Keratinocyte (primary cell): Measurements from ENCODE around the gene PFKP. TPM values are rescaled to one million over a fixed set of nuclear protein-coding genes. Genes with fewer than 3 reads are reported as not detected.

ENCODE experiments used
- DNase-seq: peaks from one replicate; pipeline ENCODE4 v3.0.0-alpha.2; 2011; ENCODE audit warnings: low read depth, missing footprints, low spot score
- FAIRE-seq: peaks from 2 replicates; lab custom pipeline; 2011; peaks lifted over from hg19 to GRCh38; lab: Jason Lieb, UNC
- H2AFZ ChIP-seq: 2 replicates; pipeline ENCODE4 v1.6.0; 2012; ENCODE audit warnings: low read length, control low read depth, inconsistent platforms; ENCODE audit not compliant: control insufficient read depth
- H3K27ac ChIP-seq: 2 replicates; pipeline ENCODE4 v1.5.1; 2011; ENCODE audit warnings: low read length; ENCODE audit not compliant: control insufficient read depth, insufficient read depth
- H3K27me3 ChIP-seq: 3 replicates; pipeline ENCODE4 v1.6.0; 2011; ENCODE audit warnings: low read length; ENCODE audit not compliant: control insufficient read depth, insufficient read depth; ENCODE audit errors: extremely low read depth
- H3K36me3 ChIP-seq, 2 experiments: 2 replicates in 1 of 2; 3 replicates in 1 of 2; pipeline ENCODE4 v1.5.1; 2011; ENCODE audit warnings: low read length in 2 of 2, mild to moderate bottlenecking in 1 of 2; ENCODE audit not compliant: control insufficient read depth in 2 of 2, insufficient read depth in 2 of 2; ENCODE audit errors: extremely low read depth in 1 of 2
- H3K4me1 ChIP-seq: 3 replicates; pipeline ENCODE4 v1.5.1; 2011; ENCODE audit warnings: low read length; ENCODE audit not compliant: control insufficient read depth, insufficient read depth; ENCODE audit errors: extremely low read depth
- H3K4me2 ChIP-seq: 3 replicates; pipeline ENCODE4 v1.6.0; 2011; ENCODE audit warnings: low read depth, low read length; ENCODE audit not compliant: control insufficient read depth, insufficient read depth; ENCODE audit errors: extremely low read depth
- H3K4me3 ChIP-seq, 3 experiments: fragments of 200-600 bp in 1 of 3; sonication (generic) in 1 of 3; 2 replicates in 2 of 3; 3 replicates in 1 of 3; pipeline ENCODE4 v1.5.1; 2011 to 2016; ENCODE audit warnings: low read length in 3 of 3, mild to moderate bottlenecking in 3 of 3, control low read depth in 2 of 3, inconsistent platforms in 1 of 3, low read depth in 1 of 3, mixed read lengths in 1 of 3, mixed run types in 1 of 3, moderate library complexity in 1 of 3; ENCODE audit not compliant: control insufficient read depth in 2 of 3, insufficient read depth in 2 of 3; ENCODE audit errors: extremely low read depth in 1 of 3
- H3K79me2 ChIP-seq: 2 replicates; pipeline ENCODE4 v1.6.0; 2012; ENCODE audit warnings: low read length; ENCODE audit not compliant: control insufficient read depth, insufficient read depth
- H3K9ac ChIP-seq: 3 replicates; pipeline ENCODE4 v1.6.0; 2011; ENCODE audit warnings: low read length; ENCODE audit not compliant: control insufficient read depth, insufficient read depth; ENCODE audit errors: extremely low read depth
- H3K9me1 ChIP-seq: 3 replicates; pipeline ENCODE4 v1.6.0; 2011; ENCODE audit warnings: low read length; ENCODE audit not compliant: control insufficient read depth, insufficient read depth; ENCODE audit errors: extremely low read depth
- H3K9me3 ChIP-seq: 2 replicates; pipeline ENCODE4 v1.5.1; 2012; ENCODE audit warnings: low read depth, low read length; ENCODE audit not compliant: control insufficient read depth
- H4K20me1 ChIP-seq: 3 replicates; pipeline ENCODE4 v1.6.0; 2011; ENCODE audit warnings: low read length; ENCODE audit not compliant: control insufficient read depth, insufficient read depth; ENCODE audit errors: extremely low read depth
- EZH2 ChIP-seq: IDR thresholded peaks from one replicate; pipeline ENCODE4 v1.6.1; 2012; ENCODE audit warnings: inconsistent platforms, mild to moderate bottlenecking, low read length, moderate library complexity
- dilution Hi-C: fragments of 300-500 bp; cut with MboI; formaldehyde crosslinking; loops from one replicate; pipeline ENCODE4 v1.7.0; 2020; ENCODE audit warnings: low sequenced_read_pairs; ENCODE audit not compliant: extremely low pct_ligation_motif_present
- polyA plus RNA-seq, 5 experiments: library from polyadenylated mRNA; depleted of rRNA in 3 of 5; stranded (reverse) in 3 of 5; stranded (forward) in 1 of 5; unstranded in 1 of 5; fragments of >200 nt; gene quantifications; 1 replicate in 1 of 5; 2 replicates in 3 of 5; 3 replicates in 1 of 5; pipeline versions ENCODE4 v1.2.1 to v1.2.3, GENCODE V29; 2011 to 2012; ENCODE audit warnings: missing spikeins in 2 of 5, low read depth in 1 of 5, low replicate concordance in 1 of 5
- TF ChIP-seq, protein P1 (sequence below), 3 experiments: IDR thresholded peaks in 1 of 3; conservative IDR thresholded peaks in 1 of 3; optimal IDR thresholded peaks in 1 of 3; 2 replicates in 2 of 3; 3 replicates in 1 of 3; pipeline versions ENCODE3 to v1.5.1; 2011; ENCODE audit warnings: low read length in 3 of 3, mild to moderate bottlenecking in 3 of 3, moderate library complexity in 2 of 3, control low read depth in 1 of 3, inconsistent platforms in 1 of 3; ENCODE audit not compliant: insufficient read depth in 2 of 3; ENCODE audit errors: extremely low read depth in 1 of 3

The PFKP gene
- polyA plus RNA-seq, 1 donor (not counting 4 experiments of a cell fraction or from before 2014, with no cell fraction given): 117 TPM

DNA sequence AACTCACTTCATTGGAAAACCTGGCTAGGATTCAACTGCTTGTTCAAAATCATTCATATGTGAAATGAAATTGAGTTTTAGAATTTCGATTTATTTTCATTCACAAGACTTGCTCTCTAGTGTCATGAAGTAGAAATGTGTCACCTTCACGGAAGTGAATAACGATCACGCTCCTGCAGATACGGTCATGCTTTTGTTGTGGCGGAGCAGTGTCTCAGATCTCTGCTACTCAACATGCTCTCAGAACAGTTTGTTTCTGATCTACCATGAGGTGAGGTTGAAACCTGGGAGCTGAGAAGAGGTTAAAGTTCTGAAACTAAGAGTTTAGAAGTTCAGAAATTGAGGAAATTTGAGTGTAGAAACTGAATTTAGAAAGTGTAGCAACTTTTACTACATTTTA is 119.0 kb downstream of the PFKP start:
- Histone ChIP-seq H3K4me2 (no peak overlapping the region), H3K27me3 (peaks cover 3% of the 10 kb centered on the region), H3K27ac (no peak overlapping the region), H3K9me1 (no peaks in the 10 kb centered on the region), H3K9ac (no peak overlapping the region), H3K9me3 (no peaks in the 10 kb centered on the region), H3K4me1 (no peaks in the 10 kb centered on the region), H4K20me1 (no peaks in the 10 kb centered on the region), H3K79me2 (no peaks in the 10 kb centered on the region), H2AFZ (no peak overlapping the region), H3K36me3 (no peaks in the 10 kb centered on the region), H3K4me3 (no peak overlapping the region)
- TF ChIP-seq EZH2: no peak
- TF ChIP-seq, protein P1, sequence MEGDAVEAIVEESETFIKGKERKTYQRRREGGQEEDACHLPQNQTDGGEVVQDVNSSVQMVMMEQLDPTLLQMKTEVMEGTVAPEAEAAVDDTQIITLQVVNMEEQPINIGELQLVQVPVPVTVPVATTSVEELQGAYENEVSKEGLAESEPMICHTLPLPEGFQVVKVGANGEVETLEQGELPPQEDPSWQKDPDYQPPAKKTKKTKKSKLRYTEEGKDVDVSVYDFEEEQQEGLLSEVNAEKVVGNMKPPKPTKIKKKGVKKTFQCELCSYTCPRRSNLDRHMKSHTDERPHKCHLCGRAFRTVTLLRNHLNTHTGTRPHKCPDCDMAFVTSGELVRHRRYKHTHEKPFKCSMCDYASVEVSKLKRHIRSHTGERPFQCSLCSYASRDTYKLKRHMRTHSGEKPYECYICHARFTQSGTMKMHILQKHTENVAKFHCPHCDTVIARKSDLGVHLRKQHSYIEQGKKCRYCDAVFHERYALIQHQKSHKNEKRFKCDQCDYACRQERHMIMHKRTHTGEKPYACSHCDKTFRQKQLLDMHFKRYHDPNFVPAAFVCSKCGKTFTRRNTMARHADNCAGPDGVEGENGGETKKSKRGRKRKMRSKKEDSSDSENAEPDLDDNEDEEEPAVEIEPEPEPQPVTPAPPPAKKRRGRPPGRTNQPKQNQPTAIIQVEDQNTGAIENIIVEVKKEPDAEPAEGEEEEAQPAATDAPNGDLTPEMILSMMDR (optimal IDR thresholded peaks at IDR 0.05 in 1 of 3, IDR thresholded peaks at IDR 0.05 in 1 of 3, conservative IDR thresholded peaks at IDR 0.05 in 1 of 3; ENCODE audit: extremely low read depth in 1 of 3, insufficient read depth in 2 of 3, low read length in 3 of 3): no peak
- DNase-seq (no peak), FAIRE-seq (no peak)
- dilution Hi-C loops: no loop called here

Other genes starting within 250 kb of the PFKP start
- 29.5 to 86.5 TPM (median 47.2 TPM) in 3 replicates for gene PITRM1, start 105.2 kb downstream of the PFKP start, polyA plus RNA-seq